Measurements from ENCODE around the gene SET.
"Not testable (repeated sequence)": the region's sequence is repeated elsewhere in the genome, so short reads cannot be mapped to it uniquely, and the experiment has no call there.

Gene SET

DNA sequence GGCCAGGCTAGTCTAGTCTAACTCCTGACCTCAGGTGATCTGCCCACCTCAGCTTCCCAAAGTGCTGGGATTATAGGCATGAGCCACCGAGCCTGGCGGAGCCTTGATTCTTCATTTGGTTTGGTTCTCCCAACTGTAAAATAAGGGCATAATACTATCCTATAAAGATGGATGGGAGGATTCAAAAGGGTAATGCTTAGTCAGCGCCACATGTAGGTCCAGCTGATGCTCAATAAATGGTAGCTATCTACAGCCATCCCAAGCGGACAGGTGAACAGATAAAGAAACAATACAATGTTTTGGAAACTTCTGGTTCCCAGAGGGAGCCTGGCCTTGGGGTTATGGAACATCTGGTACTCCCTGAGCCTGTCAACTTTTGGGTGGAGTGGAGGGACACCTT, 13.6 kb upstream of the SET start:
- no peak overlapping the region for H3K4me3 ChIP-seq (ENCODE audit: low read length)
- TF ChIP-seq ZNF274 (IDR thresholded peaks at IDR 0.05; ENCODE audit: low read depth, low read length), result no peak

DNA sequence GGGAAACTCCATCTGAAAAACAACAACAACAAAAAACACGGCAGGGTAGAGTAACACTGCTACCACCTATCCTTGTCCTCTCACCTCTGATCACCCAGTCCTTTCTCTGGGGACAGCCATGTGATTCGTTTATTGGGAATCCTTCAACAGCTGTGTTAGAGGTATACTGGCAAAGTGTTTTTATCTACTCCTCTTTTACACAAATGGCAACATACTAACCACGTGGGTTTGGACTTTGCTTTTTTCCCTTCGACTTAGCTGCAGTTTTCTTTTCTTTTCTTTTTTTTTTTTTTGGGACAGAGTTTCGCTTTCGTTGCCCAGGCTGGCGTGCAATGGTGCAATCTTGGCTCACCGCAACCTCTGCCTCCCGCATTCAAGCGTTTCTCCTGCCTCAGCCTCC, 11.2 kb upstream of the SET start:
- no peak for TF ChIP-seq ZNF274 (IDR thresholded peaks at IDR 0.05; ENCODE audit: low read depth, low read length)
- H3K4me3 ChIP-seq (ENCODE audit: low read length), result no peak overlapping the region

DNA sequence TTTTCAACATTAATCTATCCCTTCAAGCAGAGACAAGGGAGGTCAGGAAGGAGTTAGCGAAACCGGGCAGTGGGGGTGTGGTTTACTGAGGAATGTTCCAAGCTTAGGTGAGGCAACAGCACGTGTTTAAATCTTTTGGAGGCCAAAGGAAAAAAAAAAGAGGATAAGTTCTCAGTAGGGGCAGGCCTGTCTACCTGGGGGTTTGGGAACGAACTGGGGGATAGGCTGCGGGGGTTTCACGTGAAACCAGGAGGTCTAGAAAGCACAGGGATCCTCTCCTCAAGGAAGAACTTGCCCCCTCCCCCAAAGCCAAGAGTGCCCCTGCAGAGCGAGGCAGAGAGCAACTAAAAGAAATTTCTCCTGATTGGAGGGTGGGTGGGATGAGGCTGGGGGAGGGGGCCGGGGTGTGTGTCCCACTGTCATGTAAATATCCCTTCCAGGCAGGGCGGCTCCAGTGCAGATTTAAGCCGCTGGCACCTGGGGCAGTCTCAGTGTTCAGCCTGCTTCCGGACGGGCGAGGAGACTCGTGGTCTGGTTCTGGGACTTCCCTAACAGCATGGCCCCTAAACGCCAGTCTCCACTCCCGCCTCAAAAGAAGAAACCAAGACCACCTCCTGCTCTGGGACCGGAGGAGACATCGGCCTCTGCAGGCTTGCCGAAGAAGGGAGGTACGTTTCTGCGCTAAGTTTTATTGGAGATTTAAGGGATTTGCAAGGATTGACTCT, 5.5 kb upstream of the SET start:
- TF ChIP-seq ZNF274 (IDR thresholded peaks at IDR 0.05; ENCODE audit: low read depth, low read length), result no peak
- H3K4me3 ChIP-seq (ENCODE audit: low read length), result peak overlapping the region; percentile 83

DNA sequence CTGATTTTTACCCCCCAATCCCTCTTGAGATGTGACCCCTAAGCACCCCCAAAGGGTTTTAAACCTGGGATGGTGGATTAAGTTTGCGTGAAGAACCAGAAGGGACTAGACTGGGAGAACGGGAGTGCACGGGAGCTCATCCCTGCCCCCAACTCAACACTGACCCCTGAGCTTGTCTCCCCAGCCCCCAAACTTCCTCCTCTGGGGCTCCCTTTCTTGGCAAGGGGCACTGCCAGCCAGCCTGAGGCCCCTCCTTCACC, 5.0 kb upstream of the SET start:
- TF ChIP-seq ZNF274 (IDR thresholded peaks at IDR 0.05; ENCODE audit: low read depth, low read length), result no peak
- H3K4me3 ChIP-seq (ENCODE audit: low read length), result peak overlapping the region; percentile 83

DNA sequence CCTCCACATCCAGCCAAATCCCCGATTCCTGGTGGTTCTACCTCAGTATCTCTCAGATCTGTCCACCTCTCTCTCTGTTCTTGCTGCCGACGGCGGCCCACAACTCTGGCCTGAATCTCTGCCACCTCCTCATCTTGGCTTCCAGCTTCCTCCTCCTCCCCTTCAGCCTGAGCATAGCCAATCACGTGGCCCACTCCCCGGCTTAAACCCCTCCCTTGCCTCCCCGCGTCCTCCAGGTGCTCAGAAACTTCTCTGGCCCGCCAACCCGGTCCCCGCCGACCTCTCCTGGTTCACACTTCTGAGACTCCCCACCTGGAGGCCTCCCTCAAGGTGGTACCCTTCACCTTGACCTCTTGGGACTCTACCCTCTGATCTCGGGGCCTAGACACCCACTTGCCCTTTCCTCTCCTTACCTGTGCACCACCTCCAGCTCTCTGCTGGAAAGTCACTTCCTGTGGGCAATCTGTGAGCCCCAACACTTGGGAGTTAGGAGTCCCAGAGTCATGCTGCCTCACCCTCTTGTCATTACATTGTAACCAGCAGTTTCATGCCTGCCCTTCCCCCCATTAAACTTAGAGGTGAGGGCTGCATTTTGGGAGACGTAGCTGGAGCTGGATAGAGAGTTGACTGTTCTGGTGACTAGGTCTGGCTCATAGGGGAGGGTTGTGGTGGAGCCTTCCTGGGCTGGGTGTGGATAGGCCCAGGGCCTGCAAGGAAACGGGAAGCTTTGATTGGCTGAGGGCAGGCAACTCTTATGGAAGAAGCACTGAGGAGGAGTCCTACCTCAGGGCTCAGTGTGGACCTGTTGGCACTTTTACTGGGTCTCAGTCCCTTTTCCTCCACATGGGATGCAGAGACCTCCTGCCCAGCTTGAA, 4.5 kb upstream of the SET start:
- H3K4me3 ChIP-seq (ENCODE audit: low read length), result peak overlapping the region; percentile 83

DNA sequence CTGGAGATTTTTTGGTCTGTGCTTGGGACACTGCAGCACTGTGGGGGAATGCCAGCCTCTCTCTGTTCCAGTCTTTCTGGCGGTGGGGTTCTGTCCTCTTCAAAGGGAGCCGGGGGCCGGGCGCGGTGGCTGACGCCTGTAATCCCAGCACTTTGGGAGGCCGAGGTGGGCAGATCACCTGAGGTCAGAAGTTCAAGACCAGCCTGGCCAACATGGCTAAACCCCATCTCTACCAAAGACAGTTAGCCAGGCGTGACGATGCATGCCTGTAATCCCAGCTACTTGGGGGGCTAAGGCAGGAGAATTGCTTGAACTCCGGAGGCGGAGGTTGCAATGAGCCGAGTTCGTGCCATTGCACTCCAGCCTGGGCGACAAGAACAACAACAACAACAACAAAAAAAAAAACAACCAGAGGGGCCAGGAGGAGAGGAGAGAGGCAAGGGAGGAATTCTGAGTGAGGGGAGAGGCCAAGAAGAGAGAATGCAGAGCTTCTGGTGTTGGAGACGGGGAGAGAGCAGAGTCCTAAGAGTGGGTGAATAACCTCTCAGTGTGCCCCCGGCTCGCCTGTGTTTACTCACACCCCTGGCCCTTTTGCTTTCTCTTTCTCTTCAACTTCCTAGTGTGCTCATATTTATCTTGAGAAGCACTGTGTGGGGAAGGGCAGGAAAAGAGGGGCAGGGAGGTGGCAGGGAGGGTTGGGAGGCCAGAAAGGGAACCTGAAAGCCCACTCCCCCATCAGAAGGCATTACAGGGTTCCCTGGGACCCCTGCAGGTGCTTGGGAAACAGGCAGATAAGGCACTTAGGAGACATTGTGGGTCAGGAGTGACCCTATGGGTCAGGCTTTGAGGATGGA, 3.2 kb upstream of the SET start:
- peak overlapping the region; percentile 83; the same call in 1 of the 2 replicates for H3K4me3 ChIP-seq (ENCODE audit: low read length)
- TF ChIP-seq ZNF274 (IDR thresholded peaks at IDR 0.05; ENCODE audit: low read depth, low read length), result no peak

More for the DNA sequence above, 4.5 kb upstream of the SET start:
- TF ChIP-seq ZNF274 (IDR thresholded peaks at IDR 0.05; ENCODE audit: low read depth, low read length), result no peak

DNA sequence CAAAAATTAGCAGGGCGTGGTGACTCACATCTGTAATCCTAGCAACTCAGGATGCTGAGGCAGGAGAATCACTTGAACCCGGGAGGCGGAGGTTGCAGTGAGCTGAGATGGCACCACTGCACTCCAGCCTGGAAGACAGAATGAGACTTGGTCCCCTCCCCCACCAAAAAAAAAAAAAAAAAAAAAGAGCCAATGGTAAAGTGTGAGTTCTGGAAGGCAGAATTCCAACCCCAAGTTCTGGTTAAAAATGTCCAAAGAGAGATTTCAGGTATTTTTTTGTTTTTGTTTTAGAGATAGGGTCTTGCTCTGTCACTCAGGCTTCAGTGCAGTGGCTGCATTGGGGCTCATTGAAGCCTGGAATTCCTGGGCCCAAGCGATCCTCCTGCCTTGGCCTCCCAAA, 1.6 kb upstream of the SET start:
- H3K4me3 ChIP-seq (ENCODE audit: low read length), result no peak overlapping the region; the same call in 1 of the 2 replicates
- no peak for TF ChIP-seq ZNF274 (IDR thresholded peaks at IDR 0.05; ENCODE audit: low read depth, low read length)

DNA sequence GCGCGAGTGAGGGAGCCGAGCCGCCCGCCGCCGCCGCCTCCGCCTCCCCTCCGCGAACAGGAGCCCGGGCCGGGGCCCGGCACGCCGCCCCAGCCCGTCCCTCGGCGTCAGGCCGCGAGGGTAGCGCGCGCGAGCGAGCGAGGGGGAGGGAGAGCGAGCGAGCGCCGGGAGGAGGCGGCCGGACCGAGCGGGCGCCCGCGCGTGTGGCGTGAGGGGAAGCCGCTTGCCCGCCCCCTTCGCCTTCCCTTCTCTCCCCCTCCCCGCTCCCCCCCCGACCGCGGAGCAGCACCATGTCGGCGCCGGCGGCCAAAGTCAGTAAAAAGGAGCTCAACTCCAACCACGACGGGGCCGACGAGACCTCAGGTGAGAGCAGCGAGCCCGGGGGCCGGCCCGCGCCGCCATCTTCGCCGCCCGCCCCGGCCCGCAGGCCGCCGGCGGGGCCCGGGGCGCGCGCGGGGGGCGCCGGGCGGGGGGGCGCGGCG, 312 bp downstream of the SET start:
- TF ChIP-seq ZNF274 (IDR thresholded peaks at IDR 0.05; ENCODE audit: low read depth, low read length), result no peak
- H3K4me3 ChIP-seq (ENCODE audit: low read length), result peak overlapping the region; percentile 76

DNA sequence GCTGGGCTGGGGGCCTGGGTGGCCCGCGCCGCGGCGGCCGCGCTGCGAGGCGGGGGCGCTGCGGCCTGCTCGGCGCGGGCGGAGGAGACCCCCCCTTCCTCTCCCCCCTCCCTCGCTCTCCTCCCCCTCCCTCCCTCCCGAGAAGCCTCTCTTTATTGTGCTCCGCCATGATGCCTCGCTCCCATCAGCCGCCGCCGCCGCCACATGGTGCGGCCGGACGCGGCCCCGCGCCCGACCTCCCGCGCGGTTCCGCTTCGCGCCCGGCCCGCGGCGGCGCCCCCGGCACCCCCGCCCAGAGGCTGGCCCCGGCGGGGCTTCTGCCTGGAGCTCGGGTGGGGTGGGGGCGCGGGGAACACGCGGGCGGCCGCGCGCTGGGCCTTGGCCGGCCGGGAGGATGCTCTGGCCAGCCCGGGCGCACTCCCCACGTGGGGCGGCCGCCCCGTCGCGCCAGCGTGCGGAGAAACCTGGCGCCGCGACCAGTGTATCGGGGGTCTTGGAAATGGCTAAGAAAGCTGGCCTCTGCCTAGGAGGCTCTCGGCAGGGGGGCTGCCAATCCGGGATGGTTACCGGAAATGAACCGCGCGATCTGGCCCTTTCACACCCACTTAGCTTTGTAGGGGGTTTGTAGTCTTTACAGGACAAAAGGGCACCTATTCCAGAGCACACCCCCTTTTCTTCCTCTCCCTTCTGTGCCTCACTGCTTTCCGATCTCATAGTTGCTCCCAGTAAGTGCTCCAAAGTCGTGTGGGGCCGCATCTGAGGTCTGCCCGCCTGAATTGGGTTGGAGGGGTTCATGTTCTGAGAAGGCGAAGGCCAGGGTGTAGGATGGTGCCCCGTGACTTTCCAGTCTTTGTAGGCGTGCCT, 1.0 kb downstream of the SET start:
- no peak for TF ChIP-seq ZNF274 (IDR thresholded peaks at IDR 0.05; ENCODE audit: low read depth, low read length)
- H3K4me3 ChIP-seq (ENCODE audit: low read length), result peak overlapping the region; percentile 95

DNA sequence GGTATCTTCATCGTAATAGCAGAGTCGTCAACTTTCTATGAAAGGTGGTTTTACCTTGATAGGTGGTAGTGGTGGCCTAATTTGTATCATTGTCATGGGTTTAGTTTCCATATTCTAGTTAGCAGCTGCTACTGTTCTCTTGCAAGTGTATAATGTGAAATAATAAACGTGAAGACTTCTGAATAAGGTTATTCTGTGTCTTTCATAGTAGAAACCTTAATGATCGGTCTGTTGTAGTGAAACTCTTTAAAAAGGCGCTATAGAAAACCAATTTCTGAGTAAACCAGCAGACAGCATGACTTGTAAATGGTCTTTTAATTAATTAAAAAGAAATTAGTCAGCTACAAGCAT, 1.6 kb downstream of the SET start:
- TF ChIP-seq ZNF274 (IDR thresholded peaks at IDR 0.05; ENCODE audit: low read depth, low read length), result no peak
- H3K4me3 ChIP-seq (ENCODE audit: low read length), result peak overlapping the region; percentile 95

DNA sequence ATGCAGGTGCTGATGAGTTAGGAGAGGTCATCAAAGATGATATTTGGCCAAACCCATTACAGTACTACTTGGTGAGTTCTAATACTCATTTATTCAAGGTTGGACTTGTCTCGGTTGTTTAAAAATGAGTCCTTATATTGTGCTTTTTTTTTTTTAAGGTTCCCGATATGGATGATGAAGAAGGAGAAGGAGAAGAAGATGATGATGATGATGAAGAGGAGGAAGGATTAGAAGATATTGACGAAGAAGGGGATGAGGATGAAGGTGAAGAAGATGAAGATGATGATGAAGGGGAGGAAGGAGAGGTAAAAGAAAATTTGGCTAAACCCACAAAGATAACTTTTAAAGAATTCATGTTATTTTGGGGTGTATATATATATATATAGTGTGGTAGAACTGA, 4.7 kb downstream of the SET start:
- not testable (repeated sequence) for H3K4me3 ChIP-seq (ENCODE audit: low read length)

DNA sequence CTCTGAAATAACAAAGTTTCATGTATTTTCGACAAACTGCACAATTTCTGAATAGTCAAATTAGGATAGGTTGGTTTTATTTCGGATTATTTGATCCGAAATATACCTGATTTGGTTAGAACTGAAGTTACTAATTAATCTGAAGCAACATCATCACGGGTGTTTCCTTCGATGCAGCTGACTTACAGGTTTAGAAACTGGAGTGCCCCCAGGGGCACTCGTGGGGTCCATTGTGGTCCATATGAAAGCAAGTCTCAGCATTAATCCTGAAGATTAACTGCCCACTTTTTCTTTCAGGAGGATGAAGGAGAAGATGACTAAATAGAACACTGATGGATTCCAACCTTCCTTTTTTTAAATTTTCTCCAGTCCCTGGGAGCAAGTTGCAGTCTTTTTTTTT, 5.3 kb downstream of the SET start:
- no peak for TF ChIP-seq ZNF274 (IDR thresholded peaks at IDR 0.05; ENCODE audit: low read depth, low read length)
- no peak overlapping the region for H3K4me3 ChIP-seq (ENCODE audit: low read length)

DNA sequence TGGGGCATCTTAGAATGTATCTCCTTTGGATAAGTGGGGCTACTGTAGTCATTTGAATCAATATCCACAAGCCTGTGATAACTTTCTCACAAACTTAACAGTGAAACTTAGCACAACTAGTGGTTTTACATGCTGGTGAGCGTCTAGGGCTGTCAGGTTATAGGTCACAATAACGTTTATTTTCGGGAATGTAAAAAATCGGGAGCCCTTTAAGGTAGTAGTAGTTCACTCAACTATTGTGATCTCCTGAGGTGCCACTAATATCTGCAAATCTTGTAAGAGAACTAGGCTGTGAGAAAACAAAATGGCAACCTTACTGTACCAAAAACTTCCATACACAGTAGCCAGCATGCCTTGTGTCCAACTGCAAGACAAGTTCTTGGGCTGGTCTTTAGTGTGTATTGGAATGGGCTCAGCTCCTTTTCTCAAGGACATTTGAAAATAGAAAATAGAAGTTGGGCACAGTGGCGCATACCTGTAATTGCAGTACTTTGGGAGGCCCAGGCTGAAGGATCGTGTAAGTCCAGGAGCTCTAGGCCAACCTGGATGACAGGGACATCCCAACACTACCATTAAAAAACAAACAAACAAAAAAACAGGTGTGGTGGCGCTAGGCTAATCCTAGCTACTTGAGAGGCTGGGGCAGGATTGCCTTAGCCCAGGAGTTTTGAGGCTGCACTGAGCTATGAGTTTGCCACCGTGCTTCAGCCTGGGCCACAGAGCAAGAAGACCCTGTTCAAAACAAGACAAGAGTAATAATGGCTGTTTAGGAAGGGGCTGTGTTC, 8.1 kb downstream of the SET start:
- no peak overlapping the region for H3K4me3 ChIP-seq (ENCODE audit: low read length)
- TF ChIP-seq ZNF274 (IDR thresholded peaks at IDR 0.05; ENCODE audit: low read depth, low read length), result no peak

DNA sequence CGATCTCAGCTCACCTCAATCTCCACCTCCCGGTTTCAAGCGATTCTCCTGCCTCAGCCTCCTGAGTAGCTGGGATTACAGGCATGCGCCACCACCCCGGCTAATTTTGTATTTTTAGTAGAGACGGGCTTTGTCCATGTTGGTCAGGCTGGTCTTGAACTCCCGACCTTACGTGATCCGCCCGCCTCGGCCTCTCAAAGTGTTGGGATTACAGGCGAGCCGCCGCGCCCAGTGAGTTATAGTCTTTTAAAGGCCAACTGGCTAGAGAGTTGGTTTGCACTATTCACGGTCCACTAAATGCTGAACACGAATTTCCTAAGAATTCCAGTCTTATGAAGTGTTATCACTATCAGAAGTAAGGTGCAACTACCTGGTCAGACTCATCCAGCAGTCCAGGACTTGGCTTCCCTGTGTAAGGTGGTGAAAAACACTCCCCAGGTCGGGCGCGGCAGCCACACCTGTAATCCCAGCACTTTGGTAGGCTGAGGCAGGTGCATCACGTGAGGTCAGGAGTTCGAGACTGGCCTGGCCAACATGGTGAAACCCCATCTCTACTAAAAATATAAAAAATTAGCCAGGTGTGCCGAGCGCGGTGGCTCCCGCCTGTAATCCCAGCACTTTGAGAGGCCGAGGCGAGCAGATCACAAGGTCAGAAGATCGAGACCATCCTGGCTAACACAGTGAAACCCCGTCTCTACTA, 10.2 kb downstream of the SET start:
- not testable (repeated sequence) for H3K4me3 ChIP-seq (ENCODE audit: low read length)

Measured in GM08714 (cell line).